GM10248 (cell line): Measurements from ENCODE around the gene ELFN1.

Source experiments
- CTCF ChIA-PET: fragments of 300-600 bp; sonication (Branson Sonifier 250); formaldehyde crosslinking; extraction: SDS; loops from one replicate; lab custom pipeline; 2021; ENCODE audit warnings: antibody characterized with exemption; lab: Yijun Ruan, JAX
- POLR2A ChIA-PET: fragments of 350-650 bp; sonication (Branson Sonifier 250); formaldehyde crosslinking; extraction: SDS; loops from one replicate; lab custom pipeline; 2020; ENCODE audit warnings: antibody characterized with exemption; lab: Yijun Ruan, JAX
- DNase-seq: peaks from one replicate; pipeline ENCODE4 v3.0.0; 2012; ENCODE audit errors: extremely low spot score
- TF ChIP-seq, protein P1 (sequence below): IDR thresholded peaks from 2 replicates; pipeline ENCODE4 v1.5.1; 2012; ENCODE audit warnings: mild to moderate bottlenecking, low read depth; ENCODE audit errors: extremely low read depth, missing control alignments, control extremely low read depth

Gene ELFN1

DNA sequence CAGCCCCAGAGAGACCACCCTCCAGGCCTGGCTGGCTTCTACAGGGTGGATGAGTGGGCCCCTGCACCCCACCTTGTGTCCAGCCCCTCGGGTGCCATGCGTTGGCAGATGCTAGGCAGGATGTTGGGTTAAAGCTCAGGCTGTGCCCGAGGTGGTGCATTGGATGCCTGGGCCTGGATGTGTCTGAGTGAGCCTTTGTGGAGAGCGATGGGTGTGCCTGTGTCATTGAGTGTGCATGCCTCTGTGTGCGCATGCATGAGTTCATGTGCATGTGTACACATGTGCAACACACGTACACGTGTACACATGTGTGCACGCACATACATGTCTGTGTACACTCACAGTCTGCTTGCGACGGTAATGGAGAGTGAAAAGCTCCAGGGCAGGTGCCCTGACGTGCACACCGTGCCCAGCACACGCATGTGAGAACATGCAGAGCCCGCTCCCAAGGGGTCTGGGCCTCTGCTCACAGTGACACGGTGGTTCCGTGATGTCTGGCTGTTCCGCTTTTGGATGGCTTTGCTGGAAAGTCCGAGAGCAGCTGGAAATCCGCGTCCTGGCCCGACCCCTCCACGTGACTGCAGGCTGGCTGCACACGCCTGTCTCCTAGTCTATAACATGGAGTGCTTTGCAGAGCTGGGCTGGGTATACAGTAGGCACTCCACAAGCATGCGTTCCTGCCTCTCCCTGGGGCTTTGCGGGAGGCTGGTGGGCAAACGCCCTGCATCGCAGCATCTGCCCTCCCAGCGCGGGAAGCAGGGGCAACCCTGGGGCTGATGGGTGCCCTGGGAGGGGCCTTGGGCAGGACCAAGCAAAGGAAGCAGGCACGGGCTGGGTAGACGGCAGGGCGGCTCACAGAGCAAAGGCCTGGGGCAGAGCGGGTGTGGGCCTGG, 36.9 kb downstream of the ELFN1 start:
- CTCF ChIA-PET: no interaction called here
- POLR2A ChIA-PET: no interaction called here
- TF ChIP-seq, protein P1, sequence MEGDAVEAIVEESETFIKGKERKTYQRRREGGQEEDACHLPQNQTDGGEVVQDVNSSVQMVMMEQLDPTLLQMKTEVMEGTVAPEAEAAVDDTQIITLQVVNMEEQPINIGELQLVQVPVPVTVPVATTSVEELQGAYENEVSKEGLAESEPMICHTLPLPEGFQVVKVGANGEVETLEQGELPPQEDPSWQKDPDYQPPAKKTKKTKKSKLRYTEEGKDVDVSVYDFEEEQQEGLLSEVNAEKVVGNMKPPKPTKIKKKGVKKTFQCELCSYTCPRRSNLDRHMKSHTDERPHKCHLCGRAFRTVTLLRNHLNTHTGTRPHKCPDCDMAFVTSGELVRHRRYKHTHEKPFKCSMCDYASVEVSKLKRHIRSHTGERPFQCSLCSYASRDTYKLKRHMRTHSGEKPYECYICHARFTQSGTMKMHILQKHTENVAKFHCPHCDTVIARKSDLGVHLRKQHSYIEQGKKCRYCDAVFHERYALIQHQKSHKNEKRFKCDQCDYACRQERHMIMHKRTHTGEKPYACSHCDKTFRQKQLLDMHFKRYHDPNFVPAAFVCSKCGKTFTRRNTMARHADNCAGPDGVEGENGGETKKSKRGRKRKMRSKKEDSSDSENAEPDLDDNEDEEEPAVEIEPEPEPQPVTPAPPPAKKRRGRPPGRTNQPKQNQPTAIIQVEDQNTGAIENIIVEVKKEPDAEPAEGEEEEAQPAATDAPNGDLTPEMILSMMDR: no peak

DNA sequence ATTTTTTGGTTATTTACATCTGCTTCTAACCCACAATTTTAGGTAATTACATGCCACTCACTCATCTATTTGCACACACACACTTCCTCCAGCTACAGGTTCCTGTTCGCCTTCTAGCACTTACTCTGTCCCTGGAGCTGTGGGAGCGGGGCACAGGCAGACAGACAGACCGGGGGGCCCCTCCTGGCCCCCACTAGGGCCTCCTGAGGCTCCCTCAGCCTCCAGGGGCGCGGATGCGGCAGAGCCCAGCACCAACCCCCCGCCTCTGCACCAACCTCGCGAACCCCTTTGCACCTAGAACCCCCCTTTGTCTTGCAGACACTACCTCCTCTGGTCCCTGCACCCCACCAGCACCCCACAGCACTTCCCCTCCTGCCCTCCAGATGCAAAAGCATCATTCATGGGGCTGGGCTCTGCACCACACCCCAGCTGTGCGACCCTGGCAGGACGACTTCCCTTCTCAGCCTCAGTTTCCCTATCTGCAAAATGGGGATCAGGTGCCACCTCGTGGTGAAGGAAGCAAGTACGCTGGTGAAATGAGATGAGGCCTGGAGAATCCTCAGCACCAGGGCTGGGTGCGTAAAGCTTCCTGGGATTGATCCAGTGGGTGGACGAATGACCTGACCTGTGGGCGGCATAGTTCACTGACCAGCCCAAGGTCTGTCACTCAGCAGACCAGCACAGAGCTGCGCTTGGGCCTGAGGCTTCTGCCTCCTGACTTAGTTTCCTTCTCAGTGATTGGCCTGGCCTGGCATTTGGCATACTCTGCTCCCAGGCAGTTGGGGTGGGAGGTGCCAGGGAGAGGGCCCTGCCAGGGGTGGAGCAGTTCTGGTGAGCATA, 37.9 kb downstream of the ELFN1 start:
- TF ChIP-seq, protein P1: no peak
- ChIA-PET CTCF (no interaction called here), POLR2A (no interaction called here)
- no peak for DNase-seq

More for the DNA sequence above, 36.9 kb downstream of the ELFN1 start:
- no peak for DNase-seq

DNA sequence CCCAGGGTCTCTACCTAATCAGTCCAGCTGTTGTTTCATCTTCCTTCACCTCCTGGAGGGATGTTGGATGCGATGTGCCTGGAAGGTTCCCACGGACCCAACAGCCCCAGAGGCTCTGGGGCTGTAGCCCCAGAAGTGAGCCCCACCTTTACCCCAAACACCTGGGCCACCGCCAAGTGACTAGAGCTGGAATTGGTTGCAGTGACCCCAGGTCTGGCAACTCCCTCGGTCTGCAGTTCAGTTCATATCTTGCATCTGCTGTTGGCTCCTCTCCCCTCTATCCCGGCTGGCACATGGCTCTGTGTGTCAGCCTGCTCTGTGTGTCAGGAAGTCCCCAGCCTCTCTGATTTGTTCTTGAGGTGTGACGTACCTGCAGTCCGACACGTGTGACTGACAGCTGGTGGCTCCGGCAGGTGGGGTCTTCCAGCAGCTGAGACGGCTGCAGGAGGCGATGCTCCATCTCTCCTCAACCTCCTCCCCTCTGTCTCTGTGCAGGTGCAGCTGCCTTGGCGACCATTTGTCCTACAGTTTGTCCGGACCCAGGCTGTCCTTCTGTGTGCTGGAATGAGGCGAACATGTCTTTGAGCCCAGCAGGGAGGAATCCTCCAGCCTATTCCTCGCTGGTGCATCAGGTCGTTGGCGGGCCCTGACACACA, 38.6 kb downstream of the ELFN1 start:
- CTCF ChIA-PET: no interaction called here
- POLR2A ChIA-PET: no interaction called here
- DNase-seq: no peak
- TF ChIP-seq, protein P1: no peak

DNA sequence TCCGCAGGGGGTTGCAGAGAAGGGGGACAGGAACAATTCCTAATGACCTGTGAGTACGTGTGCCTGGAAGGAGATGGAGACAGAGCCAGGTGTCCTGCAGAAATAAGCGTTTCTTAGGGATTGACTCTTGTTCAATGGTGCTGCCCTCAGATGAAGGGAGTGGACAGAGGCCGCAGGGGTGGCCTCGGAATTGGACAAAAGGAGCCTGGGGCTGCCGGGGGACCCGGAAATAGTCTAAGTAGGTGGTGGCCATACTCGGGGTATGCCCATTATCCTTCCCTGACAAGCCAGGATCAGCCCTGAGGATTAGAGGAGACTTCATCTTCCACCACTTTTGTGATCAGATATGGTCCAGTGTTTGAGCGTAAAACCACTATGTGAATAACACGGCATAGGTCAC, 39.2 kb downstream of the ELFN1 start:
- CTCF ChIA-PET: no interaction called here
- POLR2A ChIA-PET: no interaction called here

DNA sequence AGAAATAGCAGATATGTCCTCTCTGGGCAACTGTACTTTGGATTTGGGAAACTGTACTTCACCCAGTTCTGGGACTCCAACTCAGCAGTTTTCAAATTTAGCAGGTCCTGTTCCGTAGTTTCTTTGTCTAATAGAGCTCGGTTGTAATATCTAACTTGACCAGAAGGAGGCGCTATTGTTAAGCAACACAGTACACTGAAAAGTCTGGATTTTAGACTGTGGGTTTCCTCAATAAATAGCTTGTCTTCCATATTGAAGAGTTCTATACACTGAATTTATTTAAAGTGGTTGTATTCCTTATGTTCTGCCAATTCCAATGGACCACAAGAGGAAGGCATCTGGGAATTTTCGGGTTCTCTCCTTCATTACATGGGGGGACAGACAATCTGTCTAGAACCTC, 39.8 kb downstream of the ELFN1 start:
- TF ChIP-seq, protein P1: no peak
- no peak for DNase-seq
- CTCF ChIA-PET: no interaction called here
- POLR2A ChIA-PET: no interaction called here

More for the DNA sequence above, 39.2 kb downstream of the ELFN1 start:
- no peak for DNase-seq
- TF ChIP-seq, protein P1: no peak

DNA sequence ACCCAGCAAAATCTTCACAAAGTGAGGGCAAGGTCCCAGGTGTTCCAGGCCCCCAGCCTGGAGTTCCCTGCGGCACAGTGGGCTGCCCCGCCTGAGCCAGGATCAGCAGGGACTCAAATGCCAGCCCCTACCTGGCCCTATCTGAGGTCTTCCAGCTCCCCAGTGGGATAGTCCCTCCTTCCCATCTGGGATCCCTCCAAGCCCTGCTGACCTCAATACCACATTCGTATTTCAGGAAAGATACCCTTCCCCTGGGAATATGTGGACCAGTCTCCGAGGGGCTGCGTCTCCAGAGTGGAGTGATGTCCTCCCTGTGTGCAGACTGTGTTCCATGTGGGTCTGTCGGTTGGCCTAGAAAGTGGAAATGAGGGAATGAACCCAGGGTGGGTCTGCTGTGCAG, 40.9 kb downstream of the ELFN1 start:
- CTCF ChIA-PET: no interaction called here
- TF ChIP-seq, protein P1: no peak
- POLR2A ChIA-PET: no interaction called here
- no peak for DNase-seq
